Chondrocyte (in vitro differentiated cells): ENCODE data around the gene CYGB. TPM values are rescaled to one million over a fixed set of nuclear protein-coding genes. Genes with fewer than 3 reads are reported as not detected.

Experiments
- DNase-seq: peaks from one replicate; pipeline ENCODE4 v3.0.0; 2021; ENCODE audit warnings: mixed read lengths, low spot score
- H3K27ac Mint-ChIP-seq: one replicate; pipeline ENCODE4 v1.8.0; 2021; ENCODE audit warnings: mild to moderate bottlenecking, moderate library complexity, mixed read lengths; ENCODE audit not compliant: unreplicated experiment
- H3K27me3 Mint-ChIP-seq: 2 replicates; pipeline ENCODE4 v1.8.0; 2021; ENCODE audit warnings: low read depth, mixed read lengths
- H3K36me3 Mint-ChIP-seq: 2 replicates; pipeline ENCODE4 v1.8.0; 2021; ENCODE audit warnings: low read depth, mixed read lengths
- H3K4me1 Mint-ChIP-seq: 2 replicates; pipeline ENCODE4 v1.8.0; 2021; ENCODE audit warnings: low read depth, mild to moderate bottlenecking, mixed read lengths
- H3K4me3 Mint-ChIP-seq: one replicate; pipeline ENCODE4 v1.8.0; 2021; ENCODE audit warnings: mild to moderate bottlenecking, moderate library complexity, mixed read lengths; ENCODE audit not compliant: unreplicated experiment
- H3K9me3 Mint-ChIP-seq: 2 replicates; pipeline ENCODE4 v1.8.0; 2021; ENCODE audit warnings: low read depth, mixed read lengths
- CTCF ChIP-seq: fragments of 200-600 bp; sonication (generic); IDR thresholded peaks from 2 replicates; pipeline ENCODE4 v1.5.0; 2021; ENCODE audit warnings: antibody characterized with exemption, mild to moderate bottlenecking, moderate library complexity
- total RNA-seq: library from RNA; stranded (reverse); gene quantifications from 3 replicates; pipeline ENCODE4 v1.2.1, GENCODE V29; 2021

The CYGB gene
- total RNA-seq, 1 donor from 2014 or later, result 5.4 TPM

DNA sequence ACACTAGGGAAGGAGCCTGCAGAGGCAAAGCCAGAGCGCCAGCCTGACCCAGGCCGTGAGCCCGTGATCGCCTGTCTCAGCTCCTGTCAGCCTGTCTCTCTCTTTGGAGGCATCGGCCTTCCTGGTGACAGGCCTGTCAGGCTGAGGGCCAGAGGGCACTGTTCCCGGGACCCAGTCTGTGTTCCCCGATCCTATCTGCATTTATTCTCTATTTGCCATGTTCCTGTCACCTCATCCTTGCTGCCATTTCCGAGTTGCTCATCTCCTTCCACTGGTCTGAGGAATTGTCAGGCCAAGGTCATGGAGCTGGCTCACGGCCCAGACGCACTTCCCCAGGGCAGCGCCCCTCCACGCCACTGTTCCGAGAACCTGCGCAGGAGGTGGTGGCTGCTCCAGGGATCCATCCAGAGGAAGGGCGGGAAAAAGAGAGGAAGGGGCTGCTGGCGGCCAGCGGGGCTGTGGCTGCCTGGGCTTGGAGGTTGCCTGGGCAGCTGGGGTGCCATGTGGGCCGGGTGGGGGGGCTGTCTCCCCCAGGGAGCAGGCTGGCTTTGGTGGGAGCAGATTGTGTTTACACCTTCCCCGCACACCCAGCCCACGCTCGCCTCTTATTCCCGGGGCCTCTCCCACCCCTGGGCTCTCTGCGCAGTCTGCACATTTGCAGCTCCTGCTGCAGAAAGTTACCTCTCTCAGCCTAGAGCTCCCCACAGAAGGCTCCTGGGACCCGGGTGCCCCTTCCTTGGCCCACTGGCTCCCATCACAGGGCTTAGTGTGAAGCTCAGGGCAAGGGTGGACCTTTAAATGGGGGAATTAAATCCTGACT lies 7.2 kb upstream of the CYGB start:
- Mint-ChIP-seq H3K27ac (no peak overlapping the region), H3K27me3 (no peaks in the 10 kb centered on the region), H3K9me3 (no peaks in the 10 kb centered on the region), H3K4me3 (no peak overlapping the region), H3K36me3 (no peaks in the 10 kb centered on the region), H3K4me1 (peaks cover 19% of the 10 kb centered on the region)
- no peak for TF ChIP-seq CTCF
- peak; percentile 77 for DNase-seq

DNA sequence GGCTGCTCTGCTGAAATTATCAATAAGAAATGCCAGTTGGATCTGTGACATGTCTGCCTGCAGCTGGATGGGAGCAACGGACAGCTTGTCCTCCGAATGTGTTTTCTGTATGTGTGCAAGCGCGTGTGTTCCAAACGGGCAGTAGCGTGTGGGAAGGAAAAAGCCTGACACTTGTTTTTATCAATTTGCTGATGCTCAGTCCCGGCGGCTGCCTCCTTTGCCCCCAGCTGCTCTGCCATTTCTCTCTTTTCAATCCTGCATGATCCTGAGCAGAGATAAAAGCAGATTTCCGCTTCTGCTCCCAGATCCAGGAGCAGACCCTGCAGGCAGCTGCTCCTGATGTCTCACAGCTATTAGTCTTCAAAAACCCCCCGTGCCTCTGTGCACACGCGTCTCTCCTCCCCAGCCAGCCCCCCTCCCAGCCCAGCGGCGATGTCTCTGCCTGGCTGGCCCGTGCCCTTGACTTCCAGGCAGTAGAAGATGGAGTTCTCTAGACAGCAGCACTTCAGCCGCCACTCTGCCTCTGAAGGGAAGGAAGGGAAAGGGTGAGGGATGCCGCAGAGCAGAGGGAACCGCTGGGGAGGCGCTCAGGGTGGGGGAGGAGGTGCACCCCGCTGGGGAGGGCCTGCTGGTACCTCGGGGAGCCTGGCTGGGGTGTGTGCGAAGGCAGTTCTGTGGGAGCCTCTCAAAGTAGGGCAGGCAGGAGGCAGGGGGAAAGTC lies 6.5 kb upstream of the CYGB start:
- Mint-ChIP-seq H3K27me3 (no peaks in the 10 kb centered on the region), H3K9me3 (no peaks in the 10 kb centered on the region), H3K4me1 (peaks cover 19% of the 10 kb centered on the region), H3K4me3 (no peak overlapping the region), H3K27ac (no peak overlapping the region), H3K36me3 (no peaks in the 10 kb centered on the region)
- no peak for TF ChIP-seq CTCF
- peak; percentile 77 for DNase-seq

GRCh38 chr17:76543482-76543825 lies 5.9 kb upstream of the CYGB start:
- H3K4me3 Mint-ChIP-seq, result no peak overlapping the region
- H3K4me1 Mint-ChIP-seq, result peaks cover 19% of the 10 kb centered on the region
- H3K36me3 Mint-ChIP-seq, result no peaks in the 10 kb centered on the region
- H3K27me3 Mint-ChIP-seq, result no peaks in the 10 kb centered on the region
- DNase-seq, result peak; percentile 55
- H3K9me3 Mint-ChIP-seq, result no peaks in the 10 kb centered on the region
- no peak overlapping the region for H3K27ac Mint-ChIP-seq
- no peak for TF ChIP-seq CTCF

DNA sequence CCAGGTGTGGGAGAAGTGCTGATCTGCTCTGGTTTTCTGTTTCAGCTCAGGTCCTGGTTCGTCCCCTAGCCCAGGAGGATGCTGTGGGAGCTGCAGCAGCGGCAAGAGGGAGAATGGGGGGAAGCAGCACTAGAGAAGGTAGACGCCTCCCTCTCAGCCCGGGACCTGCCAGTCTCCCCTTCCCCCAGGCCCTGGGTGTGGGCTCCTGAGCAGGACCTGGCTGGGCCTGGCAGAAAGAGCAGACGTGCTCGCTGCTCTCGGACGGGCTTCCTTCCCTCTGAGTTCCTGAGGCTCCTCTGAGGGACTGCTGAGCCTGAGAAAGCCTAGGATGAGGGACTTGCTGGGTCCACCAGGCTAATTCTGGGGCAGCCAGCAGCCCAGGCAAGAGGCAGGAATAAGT lies 5.5 kb upstream of the CYGB start:
- H3K4me1 Mint-ChIP-seq, result peaks cover 19% of the 10 kb centered on the region
- no peaks in the 10 kb centered on the region for H3K36me3 Mint-ChIP-seq

More for the DNA sequence above, 5.5 kb upstream of the CYGB start:
- H3K9me3 Mint-ChIP-seq, result no peaks in the 10 kb centered on the region
- no peak overlapping the region for H3K4me3 Mint-ChIP-seq
- DNase-seq, result peak; percentile 68
- H3K27ac Mint-ChIP-seq, result no peak overlapping the region
- H3K27me3 Mint-ChIP-seq, result no peaks in the 10 kb centered on the region
- TF ChIP-seq CTCF, result no peak
